HG02571 (cell line): ENCODE measurements around the gene PIP4K2A.

ENCODE experiments used
- ATAC-seq: cut with Tn5 transposase; IDR thresholded peaks from one replicate; pipeline ENCODE4 v1.9.1; 2021; ENCODE audit warnings: mild to moderate bottlenecking, moderate library complexity; ENCODE audit not compliant: unreplicated experiment

PIP4K2A gene

GRCh38 chr10:22604344-22605126, 109.8 kb downstream of the PIP4K2A start:
- no peak for ATAC-seq

GRCh38 chr10:22603581-22603980, 110.8 kb downstream of the PIP4K2A start:
- ATAC-seq, result no peak

- no peak for ATAC-seq
Measured at GRCh38 chr10:22601618-22602017, 112.8 kb downstream of the PIP4K2A start.

- no peak for ATAC-seq
Measured at GRCh38 chr10:22599636-22600228, 114.6 kb downstream of the PIP4K2A start.

- ATAC-seq, result no peak
Measured at GRCh38 chr10:22599048-22599561, 115.3 kb downstream of the PIP4K2A start.

GRCh38 chr10:22598478-22598877, 115.9 kb downstream of the PIP4K2A start:
- ATAC-seq, result no peak

GRCh38 chr10:22597138-22597537, 117.2 kb downstream of the PIP4K2A start:
- no peak for ATAC-seq

- no peak for ATAC-seq
Measured at GRCh38 chr10:22593636-22594198, 120.7 kb downstream of the PIP4K2A start.

GRCh38 chr10:22593026-22593425, 121.4 kb downstream of the PIP4K2A start:
- ATAC-seq, result no peak

- no peak for ATAC-seq
Measured at GRCh38 chr10:22589851-22590514, 124.4 kb downstream of the PIP4K2A start.

GRCh38 chr10:22588462-22588861, 125.9 kb downstream of the PIP4K2A start:
- ATAC-seq, result no peak

- ATAC-seq, result no peak
Measured at GRCh38 chr10:22583683-22584082, 130.7 kb downstream of the PIP4K2A start.

- ATAC-seq, result no peak
Measured at GRCh38 chr10:22581461-22581860, 132.9 kb downstream of the PIP4K2A start.

- no peak for ATAC-seq
Measured at GRCh38 chr10:22580711-22581110, 133.7 kb downstream of the PIP4K2A start.

GRCh38 chr10:22579826-22580225, 134.6 kb downstream of the PIP4K2A start:
- ATAC-seq, result no peak

- no peak for ATAC-seq
Measured at GRCh38 chr10:22573820-22574569, 140.4 kb downstream of the PIP4K2A start.

GRCh38 chr10:22570733-22571430, 143.5 kb downstream of the PIP4K2A start:
- ATAC-seq, result no peak

- no peak for ATAC-seq
Measured at GRCh38 chr10:22570234-22570633, 144.1 kb downstream of the PIP4K2A start.

- no peak for ATAC-seq
Measured at GRCh38 chr10:22568928-22569327, 145.4 kb downstream of the PIP4K2A start.

GRCh38 chr10:22564060-22564459, 150.3 kb downstream of the PIP4K2A start:
- ATAC-seq, result no peak
